Left lung (tissue), 10 donors: ENCODE data around the gene PLLP. TPM values are rescaled to one million over a fixed set of nuclear protein-coding genes. Genes with fewer than 3 reads are reported as not detected.

Experiments used
- ATAC-seq: fragments of 200-7000 bp; cut with Tn5 transposase; one replicate; pipeline ENCODE4 v1.9.1; 2020; ENCODE audit warnings: moderate library complexity
- DNase-seq, 4 donors: peaks; one replicate each; pipeline ENCODE4 v3.0.0-alpha.2; 2013 to 2020
- H3K27ac ChIP-seq, 2 donors: fragments of 200-600 bp; sonication (generic) in 1 of 2; one replicate each; pipeline versions ENCODE4 v1.5.0 to v1.8.0; 2020 to 2021
- H3K27me3 ChIP-seq, 2 donors: fragments of 200-600 bp; sonication (generic) in 1 of 2; one replicate each; pipeline versions ENCODE4 v1.5.0 to v1.8.0; 2020 to 2021
- H3K36me3 ChIP-seq, 2 donors: fragments of 200-600 bp; sonication (generic) in 1 of 2; one replicate each; pipeline versions ENCODE4 v1.5.0 to v1.8.0; 2020 to 2021
- H3K4me1 ChIP-seq, 2 donors: fragments of 200-600 bp; one replicate each; pipeline ENCODE4 v1.8.0; 2021
- H3K4me3 ChIP-seq, 2 donors: fragments of 200-600 bp; sonication (generic) in 1 of 2; one replicate each; pipeline versions ENCODE4 v1.5.0 to v1.8.0; 2020 to 2021; ENCODE audit warnings: mild to moderate bottlenecking in 1 of 2
- H3K9me3 ChIP-seq, 2 donors: fragments of 200-600 bp; sonication (generic) in 1 of 2; one replicate each; pipeline versions ENCODE4 v1.5.0 to v1.8.0; 2020 to 2021
- intact Hi-C, 2 donors: fragments of 100-400 bp; cut with DNase I; formaldehyde crosslinking; loops; one replicate each; pipeline versions ENCODE4 v1.11.2 to v1.14.2; 2022
- polyA plus RNA-seq, 6 donors: library from polyadenylated mRNA; unstranded; fragments of 120-200 nt; gene quantifications; one replicate each; pipeline ENCODE4 v1.2.1, GENCODE V29; 2013; ENCODE audit not compliant: insufficient read length in 6 of 6
- total RNA-seq, 2 donors: library from RNA; stranded (reverse); fragmentation: NEBNext Ultra II Directional; extraction: Animal tissue kit (Norgen Biotek cat#: 25700); gene quantifications; one replicate each; pipeline ENCODE4 v1.2.1, GENCODE V29; 2021
- TF ChIP-seq, protein P1 (sequence below), 2 donors: fragments of 200-600 bp; sonication (generic) in 1 of 2; IDR thresholded peaks; one replicate each; pipeline versions ENCODE4 v1.5.0 to v1.8.0; 2021; ENCODE audit warnings: antibody characterized with exemption in 2 of 2
- donor health status: DM: no; HTN: yes; CAD: no.
- donor health status: DM: no; HTN: no; CAD: no.

PLLP gene
- total and polyA plus RNA-seq, 8 donors = 3.5 to 70.6 (median 5.7) TPM

DNA sequence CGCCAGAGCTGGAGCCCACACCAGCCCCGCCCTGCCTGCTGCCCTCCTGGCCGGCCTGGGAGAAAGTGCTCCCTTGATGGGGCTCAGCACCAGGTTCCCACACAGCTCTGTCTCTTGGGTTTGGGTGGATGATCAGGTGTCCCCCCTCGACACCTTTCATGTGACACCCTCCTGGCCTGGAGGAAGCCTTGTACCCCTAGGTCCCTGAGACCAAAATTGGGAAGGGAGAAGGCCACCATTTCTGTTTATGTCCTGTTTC, 19.4 kb upstream of the PLLP start:
- intact Hi-C loops = loop anchor here (2.0 to 10.0 kb wide), 3 partner anchors 111 to 213 kb away; no protein-coding TSS in a partner anchor
- DNase-seq = no peak

DNA sequence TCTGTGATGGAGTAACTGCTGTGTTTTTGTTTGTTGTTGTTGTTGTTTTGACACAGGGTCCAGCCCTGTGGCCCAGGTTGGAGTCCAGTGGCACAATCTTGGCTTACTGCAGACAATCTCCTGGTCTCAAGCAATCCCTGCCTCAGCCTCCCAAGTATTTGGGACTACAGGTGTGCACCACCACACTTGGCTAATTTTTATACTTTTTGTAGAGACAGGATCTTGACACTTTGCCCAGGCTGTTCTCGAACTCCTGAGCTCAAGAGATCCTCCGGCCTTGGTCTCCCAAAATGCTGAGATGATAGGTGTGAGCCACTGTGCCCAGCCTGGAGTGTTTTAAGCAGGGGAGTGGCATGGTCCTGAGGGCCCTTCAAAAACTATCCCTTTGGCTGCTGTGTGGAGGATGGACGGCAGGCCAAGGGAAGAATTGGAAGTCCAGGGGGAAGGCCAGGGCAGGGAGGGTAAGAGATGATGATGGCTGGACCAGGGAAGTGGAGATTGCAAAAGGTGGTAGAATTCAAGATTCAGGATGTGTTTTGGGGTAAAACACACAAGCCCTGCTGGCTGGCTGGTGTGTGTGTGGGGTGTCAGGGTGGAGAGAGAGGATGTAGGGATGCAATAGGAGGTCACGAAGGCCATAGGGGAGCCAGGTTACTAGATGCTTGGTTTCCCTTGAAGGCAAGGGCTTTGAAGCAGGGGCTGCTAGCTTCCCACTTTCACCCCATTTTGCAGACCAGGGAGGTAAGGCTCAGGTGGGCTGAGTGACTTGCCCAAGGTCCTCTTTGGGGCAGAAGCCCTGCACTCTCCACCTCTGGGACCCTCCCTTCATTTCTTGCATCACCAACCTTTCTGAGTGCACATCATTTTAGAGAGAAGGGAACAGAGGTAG, 18.8 kb upstream of the PLLP start:
- Histone ChIP-seq H3K4me1 (peaks cover 12 to 31% of the 10 kb centered on the region in 2 donors), H3K27me3 (peaks cover 0 to 3% of the 10 kb centered on the region in 2 donors), H3K36me3 (no peaks in the 10 kb centered on the region), H3K27ac (peak overlapping the region; percentile 30 to 61), H3K4me3 (no peak overlapping the region), H3K9me3 (no peaks in the 10 kb centered on the region)
- TF ChIP-seq, protein P1, sequence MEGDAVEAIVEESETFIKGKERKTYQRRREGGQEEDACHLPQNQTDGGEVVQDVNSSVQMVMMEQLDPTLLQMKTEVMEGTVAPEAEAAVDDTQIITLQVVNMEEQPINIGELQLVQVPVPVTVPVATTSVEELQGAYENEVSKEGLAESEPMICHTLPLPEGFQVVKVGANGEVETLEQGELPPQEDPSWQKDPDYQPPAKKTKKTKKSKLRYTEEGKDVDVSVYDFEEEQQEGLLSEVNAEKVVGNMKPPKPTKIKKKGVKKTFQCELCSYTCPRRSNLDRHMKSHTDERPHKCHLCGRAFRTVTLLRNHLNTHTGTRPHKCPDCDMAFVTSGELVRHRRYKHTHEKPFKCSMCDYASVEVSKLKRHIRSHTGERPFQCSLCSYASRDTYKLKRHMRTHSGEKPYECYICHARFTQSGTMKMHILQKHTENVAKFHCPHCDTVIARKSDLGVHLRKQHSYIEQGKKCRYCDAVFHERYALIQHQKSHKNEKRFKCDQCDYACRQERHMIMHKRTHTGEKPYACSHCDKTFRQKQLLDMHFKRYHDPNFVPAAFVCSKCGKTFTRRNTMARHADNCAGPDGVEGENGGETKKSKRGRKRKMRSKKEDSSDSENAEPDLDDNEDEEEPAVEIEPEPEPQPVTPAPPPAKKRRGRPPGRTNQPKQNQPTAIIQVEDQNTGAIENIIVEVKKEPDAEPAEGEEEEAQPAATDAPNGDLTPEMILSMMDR (IDR thresholded peaks at IDR 0.05) = no peak
- no peak for ATAC-seq
- DNase-seq = no peak
- intact Hi-C loops = loop anchor here (2.0 to 10.0 kb wide), 3 partner anchors 112 to 214 kb away; no protein-coding TSS in a partner anchor

More for the DNA sequence above, 19.4 kb upstream of the PLLP start:
- Histone ChIP-seq H3K27ac (peak overlapping the region; percentile 30 to 61), H3K36me3 (no peaks in the 10 kb centered on the region), H3K9me3 (no peaks in the 10 kb centered on the region), H3K4me1 (peaks cover 12 to 31% of the 10 kb centered on the region in 2 donors), H3K27me3 (peaks cover 0 to 3% of the 10 kb centered on the region in 2 donors), H3K4me3 (no peak overlapping the region)
- TF ChIP-seq, protein P1 (IDR thresholded peaks at IDR 0.05) = no peak
- no peak for ATAC-seq

DNA sequence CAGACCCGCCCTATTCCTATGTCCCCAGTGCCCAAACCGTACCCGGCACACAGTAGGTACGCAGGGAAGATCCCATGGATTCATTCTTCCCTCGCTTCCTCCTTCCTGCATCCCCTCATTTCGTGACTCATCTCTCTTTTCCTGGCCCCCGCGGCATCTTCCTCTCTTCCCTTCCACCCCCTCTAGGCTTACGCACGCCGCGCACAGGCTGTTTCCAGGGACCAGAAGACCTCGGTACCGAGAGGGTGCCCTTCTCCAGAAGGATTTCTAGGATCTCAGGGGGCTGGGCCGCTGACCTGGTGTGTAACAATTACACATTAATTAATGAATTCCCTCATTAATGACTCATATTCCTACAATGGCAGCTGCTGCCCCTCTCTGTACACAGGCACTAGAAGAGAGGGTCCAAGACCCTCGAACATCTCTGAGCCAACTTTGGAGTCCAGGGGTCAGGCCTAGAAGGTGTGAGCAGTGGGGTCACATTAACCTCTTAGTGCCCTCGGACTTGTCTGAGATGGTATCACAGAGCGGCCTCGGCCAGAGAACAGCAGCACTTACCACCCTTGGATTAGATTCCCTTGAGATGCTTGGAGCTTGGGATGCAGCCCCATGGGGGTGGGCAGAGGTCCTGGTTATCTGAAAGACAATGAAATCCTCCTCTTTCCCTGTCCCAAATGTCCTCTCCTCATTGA, 16.8 kb upstream of the PLLP start:
- TF ChIP-seq, protein P1 (IDR thresholded peaks at IDR 0.05) = no peak
- peaks cover 12 to 31% of the 10 kb centered on the region in 2 donors for H3K4me1 ChIP-seq
- intact Hi-C loops = loop anchor here (5.0 to 10.0 kb wide), 2 partner anchors 114 to 216 kb away; no protein-coding TSS in a partner anchor
- DNase-seq (no peak), ATAC-seq (no peak)
- H3K9me3 ChIP-seq = no peaks in the 10 kb centered on the region
- peaks cover 0 to 3% of the 10 kb centered on the region in 2 donors for H3K27me3 ChIP-seq
- no peak overlapping the region for H3K4me3 ChIP-seq
- H3K36me3 ChIP-seq = no peaks in the 10 kb centered on the region
- H3K27ac ChIP-seq = peak overlapping the region in 1 of 2 donors; percentile 24

DNA sequence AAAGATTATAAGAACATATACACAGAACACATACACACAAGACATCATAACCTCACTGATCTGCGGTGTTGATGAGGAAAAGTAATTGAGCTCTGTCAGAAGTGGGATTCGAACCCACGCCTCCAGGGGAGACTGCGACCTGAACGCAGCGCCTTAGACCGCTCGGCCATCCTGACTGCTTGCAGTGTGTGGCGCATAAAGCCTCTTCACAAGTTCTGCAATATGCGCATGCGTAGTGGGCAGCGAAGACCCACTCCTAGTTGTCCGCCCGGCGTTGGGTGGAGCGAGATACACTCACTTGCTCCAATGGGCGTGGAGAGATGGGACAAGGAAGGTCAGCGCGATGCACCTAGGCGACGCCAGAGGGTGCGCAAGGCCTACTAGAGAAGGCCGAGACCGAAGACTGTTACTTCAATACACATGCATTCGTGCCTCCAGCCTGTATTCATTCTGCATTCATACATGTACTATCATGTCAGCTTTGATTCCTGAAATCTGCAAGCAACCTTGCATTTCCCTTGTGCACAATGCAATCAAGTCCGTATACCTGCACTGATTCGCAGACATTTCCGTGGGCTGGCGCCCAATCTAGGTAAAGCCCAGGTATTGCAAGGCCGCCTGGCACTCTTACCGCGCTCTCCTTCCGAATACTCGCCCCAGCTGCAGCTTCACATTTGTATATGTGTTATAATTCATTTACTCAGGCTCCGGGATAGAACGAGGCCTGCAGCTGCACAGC, 16.1 kb upstream of the PLLP start:
- H3K36me3 ChIP-seq = no peaks in the 10 kb centered on the region
- no peaks in the 10 kb centered on the region for H3K9me3 ChIP-seq
- peak overlapping the region; percentile 21 to 43 for H3K4me3 ChIP-seq
- TF ChIP-seq, protein P1 (IDR thresholded peaks at IDR 0.05) = peak; percentile 93 to 95
- peaks cover 12 to 31% of the 10 kb centered on the region in 2 donors for H3K4me1 ChIP-seq
- intact Hi-C loops = loop anchor here (5.0 to 10.0 kb wide), 2 partner anchors 114 to 217 kb away; no protein-coding TSS in a partner anchor
- peak overlapping the region; percentile 81 to 90 for H3K27ac ChIP-seq
- peaks cover 0 to 3% of the 10 kb centered on the region in 2 donors for H3K27me3 ChIP-seq
- ATAC-seq (peak; percentile 95), DNase-seq (peak; percentile 97 to 100 (median 100))
